ENCODE measurements around the gene TRPC5OS. TPM values are rescaled to one million over a fixed set of nuclear protein-coding genes. Genes with fewer than 3 reads are reported as not detected.

TRPC5OS gene
- not detected for total RNA-seq

DNA sequence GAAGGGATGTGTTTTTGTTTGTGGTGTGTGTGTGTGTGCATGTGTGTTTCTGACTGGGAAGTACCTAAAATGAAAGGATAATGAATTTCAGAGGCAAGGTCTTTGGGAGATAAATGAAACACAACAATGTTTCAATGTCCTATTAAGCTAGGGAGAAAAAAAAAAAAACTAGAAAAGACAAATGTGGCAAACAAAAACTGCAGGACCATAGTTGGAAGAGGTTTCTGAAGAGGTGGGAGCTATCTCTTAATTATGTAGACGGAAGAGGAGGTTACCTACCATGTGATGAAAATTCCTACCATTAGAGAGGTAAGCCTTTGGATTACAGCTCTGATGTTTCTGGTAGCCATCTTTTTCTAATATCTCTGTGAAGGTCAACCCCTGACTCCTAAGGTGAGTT lies at the start of gene TRPC5OS:
Gene TRPC5OS, plus strand, starts transcription at position 301 of the 400 bp plus-strand sequence. CDS start 25,669 bp downstream, outside the sequence.
- Histone ChIP-seq H3K27me3 (ENCODE audit: control insufficient read depth in 3 of 3, insufficient read depth in 3 of 3, low read length in 3 of 3) (peaks cover 0 to 3% (median 0%) of the 10 kb centered on the region in 3 donors), H3K9me3 (ENCODE audit: control insufficient read depth in 3 of 3, low read length in 3 of 3) (no peaks in the 10 kb centered on the region), H3K27ac (ENCODE audit: low read depth, low read length) (no peak within 1 kb of the TSS), H3K36me3 (ENCODE audit: control insufficient read depth in 3 of 3, insufficient read depth in 3 of 3, low read length in 3 of 3) (no peaks in the 10 kb centered on the region), H3K4me1 (ENCODE audit: control insufficient read depth in 3 of 3, insufficient read depth in 3 of 3, low read length in 3 of 3) (no peaks in the 10 kb centered on the region), H3K9ac (ENCODE audit: low read depth in 1 of 3, low read length in 3 of 3) (no peak within 1 kb of the TSS), H3K4me3 (ENCODE audit: low read length in 3 of 3) (no peak within 1 kb of the TSS)

GRCh38 chrX:111829345-111829744 lies 46.6 kb upstream of the TRPC5OS start:
- Histone ChIP-seq H3K9ac (ENCODE audit: low read depth in 1 of 3, low read length in 3 of 3) (no peak overlapping the region), H3K4me1 (ENCODE audit: control insufficient read depth in 3 of 3, insufficient read depth in 3 of 3, low read length in 3 of 3) (no peaks in the 10 kb centered on the region), H3K4me3 (ENCODE audit: low read length in 3 of 3) (no peak overlapping the region), H3K36me3 (ENCODE audit: control insufficient read depth in 3 of 3, insufficient read depth in 3 of 3, low read length in 3 of 3) (no peaks in the 10 kb centered on the region), H3K9me3 (ENCODE audit: control insufficient read depth in 3 of 3, low read length in 3 of 3) (no peaks in the 10 kb centered on the region), H3K27me3 (ENCODE audit: control insufficient read depth in 3 of 3, insufficient read depth in 3 of 3, low read length in 3 of 3) (no peaks in the 10 kb centered on the region), H3K27ac (ENCODE audit: low read depth, low read length) (no peak overlapping the region)

- no peak overlapping the region for H3K27ac ChIP-seq (ENCODE audit: low read depth, low read length)
- no peaks in the 10 kb centered on the region for H3K4me1 ChIP-seq (ENCODE audit: control insufficient read depth in 3 of 3, insufficient read depth in 3 of 3, low read length in 3 of 3)
- H3K27me3 ChIP-seq (ENCODE audit: control insufficient read depth in 3 of 3, insufficient read depth in 3 of 3, low read length in 3 of 3), result no peaks in the 10 kb centered on the region
- no peaks in the 10 kb centered on the region for H3K36me3 ChIP-seq (ENCODE audit: control insufficient read depth in 3 of 3, insufficient read depth in 3 of 3, low read length in 3 of 3)
- H3K9ac ChIP-seq (ENCODE audit: low read depth in 1 of 3, low read length in 3 of 3), result no peak overlapping the region
- no peak overlapping the region for H3K4me3 ChIP-seq (ENCODE audit: low read length in 3 of 3)
- H3K9me3 ChIP-seq (ENCODE audit: control insufficient read depth in 3 of 3, low read length in 3 of 3), result no peaks in the 10 kb centered on the region
Observed at GRCh38 chrX:111830571-111830970, 45.4 kb upstream of the TRPC5OS start.

DNA sequence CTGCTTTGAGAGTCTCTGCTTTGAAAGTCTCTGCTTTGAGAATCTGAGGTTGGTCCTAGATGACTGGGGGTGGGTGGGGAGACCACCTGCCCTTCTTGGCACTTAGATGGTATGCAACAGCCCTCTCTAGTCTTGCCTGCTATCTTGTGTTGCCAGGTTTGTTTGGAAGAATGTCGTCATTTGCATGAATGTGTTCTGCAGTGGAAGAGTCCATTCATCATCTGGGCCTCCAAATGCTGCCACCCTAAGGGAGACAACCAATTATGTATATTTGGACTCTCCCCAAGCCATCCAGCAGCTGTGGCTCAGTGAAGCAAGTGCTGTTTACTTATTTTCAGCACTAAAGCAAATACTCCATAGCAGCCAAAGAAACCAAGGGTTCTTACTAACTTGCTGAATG lies 44.6 kb upstream of the TRPC5OS start:
- no peaks in the 10 kb centered on the region for H3K27me3 ChIP-seq (ENCODE audit: control insufficient read depth in 3 of 3, insufficient read depth in 3 of 3, low read length in 3 of 3)
- no peaks in the 10 kb centered on the region for H3K9me3 ChIP-seq (ENCODE audit: control insufficient read depth in 3 of 3, low read length in 3 of 3)
- no peak overlapping the region for H3K27ac ChIP-seq (ENCODE audit: low read depth, low read length)
- H3K36me3 ChIP-seq (ENCODE audit: control insufficient read depth in 3 of 3, insufficient read depth in 3 of 3, low read length in 3 of 3), result no peaks in the 10 kb centered on the region
- H3K4me1 ChIP-seq (ENCODE audit: control insufficient read depth in 3 of 3, insufficient read depth in 3 of 3, low read length in 3 of 3), result no peaks in the 10 kb centered on the region
- H3K9ac ChIP-seq (ENCODE audit: low read depth in 1 of 3, low read length in 3 of 3), result no peak overlapping the region
- no peak overlapping the region for H3K4me3 ChIP-seq (ENCODE audit: low read length in 3 of 3)

DNA sequence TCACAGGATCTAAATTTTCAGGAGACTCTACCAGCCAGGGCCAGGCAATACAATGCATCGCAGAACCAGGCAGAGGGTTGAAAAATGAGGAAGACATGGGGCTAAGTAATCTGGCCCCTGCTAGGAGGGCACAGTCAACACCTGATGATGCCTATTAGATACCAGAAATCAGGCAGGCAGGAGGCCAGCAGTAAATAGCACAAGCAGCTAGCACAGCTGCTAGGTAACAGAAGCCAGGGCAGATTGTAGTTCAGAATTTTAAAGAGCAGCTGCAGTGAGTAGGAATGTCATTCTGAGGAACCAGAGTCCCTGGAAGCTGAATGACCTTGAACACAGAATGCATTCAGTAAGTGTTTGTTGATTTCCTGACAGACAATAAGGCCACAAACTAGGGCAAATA lies 38.8 kb upstream of the TRPC5OS start:
- Histone ChIP-seq H3K9ac (ENCODE audit: low read depth in 1 of 3, low read length in 3 of 3) (no peak overlapping the region), H3K4me1 (ENCODE audit: control insufficient read depth in 3 of 3, insufficient read depth in 3 of 3, low read length in 3 of 3) (no peaks in the 10 kb centered on the region), H3K36me3 (ENCODE audit: control insufficient read depth in 3 of 3, insufficient read depth in 3 of 3, low read length in 3 of 3) (no peaks in the 10 kb centered on the region), H3K4me3 (ENCODE audit: low read length in 3 of 3) (no peak overlapping the region), H3K9me3 (ENCODE audit: control insufficient read depth in 3 of 3, low read length in 3 of 3) (no peaks in the 10 kb centered on the region), H3K27me3 (ENCODE audit: control insufficient read depth in 3 of 3, insufficient read depth in 3 of 3, low read length in 3 of 3) (no peaks in the 10 kb centered on the region), H3K27ac (ENCODE audit: low read depth, low read length) (no peak overlapping the region)

DNA sequence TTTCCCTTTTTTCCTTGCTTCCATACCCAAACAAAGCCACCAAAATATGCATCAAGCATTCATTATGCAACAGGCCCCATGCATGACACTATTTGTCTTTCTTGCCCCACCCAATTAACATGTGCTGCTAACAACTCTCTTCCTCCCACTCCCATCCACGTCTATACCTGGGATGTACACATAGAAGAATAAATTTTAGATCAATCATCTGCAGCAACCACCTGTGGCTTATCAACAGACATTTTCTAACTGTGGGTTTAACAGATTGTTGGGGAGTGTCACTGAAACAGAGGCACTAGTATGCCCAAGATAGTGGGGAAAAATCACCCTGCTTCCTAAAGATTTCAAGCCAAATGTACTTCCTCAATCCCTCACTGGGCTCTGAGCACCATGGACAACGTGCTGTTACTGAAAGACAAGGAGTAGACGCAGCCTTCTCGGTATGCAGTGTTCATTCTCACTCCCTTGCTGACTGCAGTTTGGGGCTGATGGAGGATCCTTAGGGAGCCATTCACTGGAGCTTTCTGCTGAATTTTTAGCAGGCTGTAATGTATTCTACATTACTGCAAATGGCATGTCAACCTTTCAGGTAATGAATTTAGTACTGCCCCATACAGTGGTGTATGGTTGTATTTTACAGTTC lies 28.4 kb upstream of the TRPC5OS start:
- H3K4me3 ChIP-seq (ENCODE audit: low read length in 3 of 3), result no peak overlapping the region
- peaks cover 0 to 18% (median 0%) of the 10 kb centered on the region in 3 donors for H3K27me3 ChIP-seq (ENCODE audit: control insufficient read depth in 3 of 3, insufficient read depth in 3 of 3, low read length in 3 of 3)
- no peaks in the 10 kb centered on the region for H3K36me3 ChIP-seq (ENCODE audit: control insufficient read depth in 3 of 3, insufficient read depth in 3 of 3, low read length in 3 of 3)
- no peak overlapping the region for H3K9ac ChIP-seq (ENCODE audit: low read depth in 1 of 3, low read length in 3 of 3)
- H3K27ac ChIP-seq (ENCODE audit: low read depth, low read length), result no peak overlapping the region
- no peaks in the 10 kb centered on the region for H3K9me3 ChIP-seq (ENCODE audit: control insufficient read depth in 3 of 3, low read length in 3 of 3)
- H3K4me1 ChIP-seq (ENCODE audit: control insufficient read depth in 3 of 3, insufficient read depth in 3 of 3, low read length in 3 of 3), result no peaks in the 10 kb centered on the region

DNA sequence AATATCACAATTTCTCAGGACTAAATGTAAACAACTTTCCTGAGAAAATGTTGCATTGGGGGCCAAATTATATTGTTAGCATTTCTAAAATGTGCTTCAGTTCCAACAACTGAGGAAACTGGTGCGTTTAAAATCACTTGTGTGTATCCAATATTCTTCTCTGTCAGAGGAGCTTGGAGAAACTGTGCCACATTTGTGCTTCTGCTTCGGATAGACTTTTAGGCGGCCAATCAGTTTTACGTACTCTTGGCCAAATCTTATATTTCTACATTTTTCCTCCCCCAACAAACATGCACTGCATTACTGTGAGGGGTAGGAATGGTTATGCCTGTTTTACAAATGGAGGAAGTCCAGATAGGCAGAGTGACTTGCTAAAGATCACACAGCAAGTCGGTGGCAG lies 27.4 kb upstream of the TRPC5OS start:
- H3K27me3 ChIP-seq (ENCODE audit: control insufficient read depth in 3 of 3, insufficient read depth in 3 of 3, low read length in 3 of 3), result peaks cover 0 to 15% (median 0%) of the 10 kb centered on the region in 3 donors
- no peaks in the 10 kb centered on the region for H3K9me3 ChIP-seq (ENCODE audit: control insufficient read depth in 3 of 3, low read length in 3 of 3)
- H3K27ac ChIP-seq (ENCODE audit: low read depth, low read length), result no peak overlapping the region
- H3K4me1 ChIP-seq (ENCODE audit: control insufficient read depth in 3 of 3, insufficient read depth in 3 of 3, low read length in 3 of 3), result no peaks in the 10 kb centered on the region
- H3K36me3 ChIP-seq (ENCODE audit: control insufficient read depth in 3 of 3, insufficient read depth in 3 of 3, low read length in 3 of 3), result no peaks in the 10 kb centered on the region
- H3K9ac ChIP-seq (ENCODE audit: low read depth in 1 of 3, low read length in 3 of 3), result no peak overlapping the region
- H3K4me3 ChIP-seq (ENCODE audit: low read length in 3 of 3), result no peak overlapping the region

- Histone ChIP-seq H3K27ac (ENCODE audit: low read depth, low read length) (no peak overlapping the region), H3K36me3 (ENCODE audit: control insufficient read depth in 3 of 3, insufficient read depth in 3 of 3, low read length in 3 of 3) (no peaks in the 10 kb centered on the region), H3K27me3 (ENCODE audit: control insufficient read depth in 3 of 3, insufficient read depth in 3 of 3, low read length in 3 of 3) (peaks cover 0 to 23% (median 0%) of the 10 kb centered on the region in 3 donors), H3K9me3 (ENCODE audit: control insufficient read depth in 3 of 3, low read length in 3 of 3) (peaks cover 0 to 2% (median 0%) of the 10 kb centered on the region in 3 donors), H3K4me1 (ENCODE audit: control insufficient read depth in 3 of 3, insufficient read depth in 3 of 3, low read length in 3 of 3) (no peaks in the 10 kb centered on the region), H3K9ac (ENCODE audit: low read depth in 1 of 3, low read length in 3 of 3) (no peak overlapping the region), H3K4me3 (ENCODE audit: low read length in 3 of 3) (no peak overlapping the region)
Observed at GRCh38 chrX:111850975-111851374, 25.0 kb upstream of the TRPC5OS start.

- Histone ChIP-seq H3K27me3 (ENCODE audit: control insufficient read depth in 3 of 3, insufficient read depth in 3 of 3, low read length in 3 of 3) (peaks cover 0 to 24% (median 0%) of the 10 kb centered on the region in 3 donors), H3K9ac (ENCODE audit: low read depth in 1 of 3, low read length in 3 of 3) (no peak overlapping the region), H3K4me1 (ENCODE audit: control insufficient read depth in 3 of 3, insufficient read depth in 3 of 3, low read length in 3 of 3) (no peaks in the 10 kb centered on the region), H3K27ac (ENCODE audit: low read depth, low read length) (no peak overlapping the region), H3K9me3 (ENCODE audit: control insufficient read depth in 3 of 3, low read length in 3 of 3) (peaks cover 0 to 2% (median 0%) of the 10 kb centered on the region in 3 donors), H3K4me3 (ENCODE audit: low read length in 3 of 3) (no peak overlapping the region), H3K36me3 (ENCODE audit: control insufficient read depth in 3 of 3, insufficient read depth in 3 of 3, low read length in 3 of 3) (no peaks in the 10 kb centered on the region)
Observed at GRCh38 chrX:111854556-111855490, 21.2 kb upstream of the TRPC5OS start.

GRCh38 chrX:111857534-111858060 lies 18.4 kb upstream of the TRPC5OS start:
- H3K4me1 ChIP-seq (ENCODE audit: control insufficient read depth in 3 of 3, insufficient read depth in 3 of 3, low read length in 3 of 3), result no peaks in the 10 kb centered on the region
- peaks cover 0 to 19% (median 0%) of the 10 kb centered on the region in 3 donors for H3K27me3 ChIP-seq (ENCODE audit: control insufficient read depth in 3 of 3, insufficient read depth in 3 of 3, low read length in 3 of 3)
- no peak overlapping the region for H3K27ac ChIP-seq (ENCODE audit: low read depth, low read length)
- no peak overlapping the region for H3K9ac ChIP-seq (ENCODE audit: low read depth in 1 of 3, low read length in 3 of 3)
- no peaks in the 10 kb centered on the region for H3K36me3 ChIP-seq (ENCODE audit: control insufficient read depth in 3 of 3, insufficient read depth in 3 of 3, low read length in 3 of 3)
- peaks cover 0 to 2% (median 0%) of the 10 kb centered on the region in 3 donors for H3K9me3 ChIP-seq (ENCODE audit: control insufficient read depth in 3 of 3, low read length in 3 of 3)
- H3K4me3 ChIP-seq (ENCODE audit: low read length in 3 of 3), result no peak overlapping the region
